ENCODE results near the gene HES2. TPM values are rescaled to one million over a fixed set of nuclear protein-coding genes. Genes with fewer than 3 reads are reported as not detected.

The HES2 gene
- total RNA-seq, 1 donor from 2014 or later, result not detected

DNA sequence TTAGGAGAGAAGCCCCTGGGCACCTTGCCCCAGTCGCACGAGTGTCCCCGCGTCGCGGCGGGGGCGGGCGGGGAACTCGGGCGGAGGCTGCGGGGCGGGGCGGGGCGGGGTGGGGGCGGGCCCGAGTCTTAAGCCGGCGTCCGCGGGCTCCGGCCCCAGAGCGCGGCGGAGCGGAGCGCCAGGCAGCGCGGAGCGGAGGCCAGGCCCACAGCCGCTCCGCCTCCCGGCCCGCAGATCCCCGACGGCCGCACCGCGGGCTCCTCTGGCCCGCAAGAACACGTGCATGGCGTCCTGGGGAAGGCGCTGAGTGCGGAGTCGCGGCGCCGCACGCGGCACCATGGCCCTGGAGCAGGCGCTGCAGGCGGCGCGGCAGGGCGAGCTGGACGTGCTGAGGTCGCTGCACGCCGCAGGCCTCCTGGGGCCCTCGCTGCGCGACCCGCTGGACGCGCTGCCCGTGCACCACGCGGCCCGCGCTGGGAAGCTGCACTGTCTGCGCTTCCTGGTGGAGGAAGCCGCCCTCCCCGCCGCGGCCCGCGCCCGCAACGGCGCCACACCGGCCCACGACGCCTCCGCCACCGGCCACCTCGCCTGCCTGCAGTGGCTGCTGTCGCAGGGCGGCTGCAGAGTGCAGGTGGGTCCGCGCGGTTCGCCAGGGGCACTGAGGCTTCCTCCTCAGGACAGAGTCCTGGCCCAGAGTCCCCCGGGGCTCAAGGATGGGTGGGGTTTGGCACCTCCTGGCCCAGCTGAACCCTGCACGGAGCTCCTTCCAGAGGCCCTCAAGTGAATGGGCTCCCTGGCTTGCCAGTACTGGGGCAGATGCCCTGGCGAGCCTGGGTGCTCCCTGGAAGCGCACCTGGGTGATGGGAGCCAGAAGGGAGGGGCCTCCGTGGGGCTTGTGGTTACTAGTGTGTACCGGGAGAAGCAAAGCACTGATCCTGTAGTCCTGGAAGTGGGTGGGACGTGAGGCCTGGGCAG, 5.2 kb upstream of the HES2 start, which contains the start of gene ESPN:
Gene ESPN, plus strand, starts transcription at position 158 of the 975 bp plus-strand sequence. Its CDS starts 180 bp downstream, at position 338.
- Mint-ChIP-seq H3K4me3 (peak within 1 kb of the TSS; percentile 55), H3K4me1 (peaks cover 15% of the 10 kb centered on the region), H3K27ac (no peak within 1 kb of the TSS), H3K27me3 (peaks cover 49% of the 10 kb centered on the region), H3K36me3 (ENCODE audit: low read depth) (no peaks in the 10 kb centered on the region), H3K9me3 (no peaks in the 10 kb centered on the region)
- ChIA-PET CTCF (no interaction called here), POLR2A (no interaction called here)
- intact Hi-C loops (cut with micrococcal nuclease), result no loop called here
- DNase-seq, result no peak
- peak; percentile 61 for ATAC-seq (ENCODE audit: low read depth)
- TF ChIP-seq, protein P1, sequence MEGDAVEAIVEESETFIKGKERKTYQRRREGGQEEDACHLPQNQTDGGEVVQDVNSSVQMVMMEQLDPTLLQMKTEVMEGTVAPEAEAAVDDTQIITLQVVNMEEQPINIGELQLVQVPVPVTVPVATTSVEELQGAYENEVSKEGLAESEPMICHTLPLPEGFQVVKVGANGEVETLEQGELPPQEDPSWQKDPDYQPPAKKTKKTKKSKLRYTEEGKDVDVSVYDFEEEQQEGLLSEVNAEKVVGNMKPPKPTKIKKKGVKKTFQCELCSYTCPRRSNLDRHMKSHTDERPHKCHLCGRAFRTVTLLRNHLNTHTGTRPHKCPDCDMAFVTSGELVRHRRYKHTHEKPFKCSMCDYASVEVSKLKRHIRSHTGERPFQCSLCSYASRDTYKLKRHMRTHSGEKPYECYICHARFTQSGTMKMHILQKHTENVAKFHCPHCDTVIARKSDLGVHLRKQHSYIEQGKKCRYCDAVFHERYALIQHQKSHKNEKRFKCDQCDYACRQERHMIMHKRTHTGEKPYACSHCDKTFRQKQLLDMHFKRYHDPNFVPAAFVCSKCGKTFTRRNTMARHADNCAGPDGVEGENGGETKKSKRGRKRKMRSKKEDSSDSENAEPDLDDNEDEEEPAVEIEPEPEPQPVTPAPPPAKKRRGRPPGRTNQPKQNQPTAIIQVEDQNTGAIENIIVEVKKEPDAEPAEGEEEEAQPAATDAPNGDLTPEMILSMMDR (IDR thresholded peaks at IDR 0.05), result no peak

DNA sequence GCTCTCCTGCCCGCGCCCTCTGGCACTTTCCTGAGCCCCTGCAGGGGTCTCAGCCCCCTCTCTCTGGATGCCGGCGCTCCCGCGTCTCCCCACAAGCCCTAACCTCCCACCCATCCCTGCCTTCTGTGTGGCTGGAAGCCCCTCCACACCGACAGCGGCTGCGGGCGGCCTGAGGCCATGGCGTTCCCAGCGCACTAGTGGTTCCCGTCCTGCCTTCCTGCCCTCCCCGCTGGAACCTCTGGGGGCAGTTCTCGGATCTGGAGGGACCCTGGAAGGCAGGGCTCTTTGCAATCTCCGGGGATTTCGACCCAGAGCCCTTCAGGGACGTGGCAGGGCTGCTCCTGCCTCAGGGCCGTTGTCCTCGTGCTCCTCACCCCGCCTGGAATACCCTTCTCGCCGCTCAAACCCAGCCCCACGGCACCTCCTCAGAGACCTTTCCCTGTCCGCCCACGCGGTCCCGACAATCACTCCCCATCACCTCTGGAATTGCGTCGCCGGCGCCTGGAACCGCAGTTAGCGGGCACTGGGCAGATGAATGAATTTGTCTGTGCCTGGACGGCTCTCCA, 4.4 kb upstream of the HES2 start:
- Mint-ChIP-seq H3K4me3 (peak overlapping the region; percentile 55), H3K9me3 (no peaks in the 10 kb centered on the region), H3K4me1 (peaks cover 15% of the 10 kb centered on the region), H3K36me3 (ENCODE audit: low read depth) (no peaks in the 10 kb centered on the region), H3K27me3 (peaks cover 47% of the 10 kb centered on the region), H3K27ac (no peak overlapping the region)
- no peak for DNase-seq
- TF ChIP-seq, protein P1 (IDR thresholded peaks at IDR 0.05), result no peak
- ATAC-seq (ENCODE audit: low read depth), result no peak
- CTCF ChIA-PET, result interaction anchor here (1.0 to 3.0 kb wide), 3 partner anchors 10 to 17 kb away, joined by 3 to 26 read pairs (median 9); no protein-coding TSS in a partner anchor
- intact Hi-C loops (cut with micrococcal nuclease), result loop anchor here (1.0 kb wide), 1 partner anchor 14 kb away; no protein-coding TSS in a partner anchor
- POLR2A ChIA-PET, result no interaction called here

DNA sequence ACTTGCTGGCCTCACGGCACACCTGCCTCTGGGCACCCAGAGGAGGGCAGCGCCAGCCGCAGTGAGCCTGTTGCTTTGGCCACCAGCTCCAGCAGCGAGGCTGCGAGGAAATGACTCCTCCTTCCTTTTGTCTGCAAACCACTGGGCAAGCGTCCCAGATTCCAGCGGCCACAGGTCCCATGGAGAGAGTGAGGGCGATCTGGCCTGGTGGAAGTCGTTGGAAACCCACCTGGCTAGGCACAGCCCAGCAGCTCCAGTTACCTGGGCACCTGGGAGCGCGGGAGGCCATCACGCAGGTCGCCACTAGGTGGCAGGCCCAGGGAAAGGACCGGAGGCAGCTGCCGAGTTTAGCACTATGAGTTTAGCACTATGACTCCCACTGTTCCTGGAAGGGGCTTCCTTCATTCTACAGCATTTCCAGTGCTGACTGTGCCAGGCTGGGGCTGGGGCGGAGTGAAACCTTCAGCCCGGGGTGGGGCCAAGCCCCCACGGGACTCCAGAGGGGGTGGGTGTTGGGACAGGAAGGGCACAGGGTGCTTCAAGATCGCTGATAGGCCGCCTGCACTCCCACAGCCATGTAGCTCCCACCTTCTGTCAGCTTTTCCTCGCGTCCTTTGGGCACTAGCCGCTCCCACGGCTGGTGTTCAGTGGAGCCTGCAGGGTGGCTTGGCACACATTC, 3.7 kb upstream of the HES2 start:
- intact Hi-C loops (cut with micrococcal nuclease), result loop anchor here (1.0 kb wide), 1 partner anchor 15 kb away; no protein-coding TSS in a partner anchor
- DNase-seq (peak; percentile 55), ATAC-seq (ENCODE audit: low read depth) (peak; percentile 77)
- Mint-ChIP-seq H3K27me3 (peaks cover 50% of the 10 kb centered on the region), H3K27ac (no peak overlapping the region), H3K4me3 (peak overlapping the region; percentile 55), H3K36me3 (ENCODE audit: low read depth) (no peaks in the 10 kb centered on the region), H3K9me3 (no peaks in the 10 kb centered on the region), H3K4me1 (peaks cover 15% of the 10 kb centered on the region)
- ChIA-PET POLR2A (no interaction called here), CTCF (interaction anchor here (0.5 to 3.0 kb wide), 10 partner anchors 8 to 1526 kb away, joined by 3 to 26 read pairs (median 4); no protein-coding TSS in a partner anchor)
- TF ChIP-seq, protein P1 (IDR thresholded peaks at IDR 0.05), result peak; percentile 46

DNA sequence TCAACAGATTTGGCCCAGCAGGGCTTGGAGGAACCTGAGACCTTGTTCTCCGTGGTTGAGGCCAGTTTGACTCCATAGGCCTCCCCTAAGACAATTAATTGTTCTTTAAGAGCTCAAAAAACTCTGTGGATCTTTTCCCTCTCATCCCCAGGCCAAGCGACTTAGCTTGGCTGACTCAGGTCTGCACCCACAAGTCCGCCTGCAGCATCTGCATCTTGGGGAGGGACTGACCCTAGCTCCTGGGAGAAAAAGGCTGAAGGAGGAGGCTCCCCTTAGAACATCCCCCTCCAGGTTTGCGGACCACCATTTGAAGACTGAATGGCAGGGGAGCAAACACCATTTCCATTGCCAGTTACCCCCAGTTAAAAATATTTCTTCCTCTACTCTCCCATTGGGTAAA, 1.5 kb upstream of the HES2 start:
- DNase-seq (no peak), ATAC-seq (ENCODE audit: low read depth) (no peak)
- peaks cover 52% of the 10 kb centered on the region for H3K27me3 Mint-ChIP-seq
- CTCF ChIA-PET, result interaction anchor here (1.2 to 3.0 kb wide), 3 partner anchors 8 to 179 kb away, joined by 3 to 26 read pairs (median 3); no protein-coding TSS in a partner anchor
- no peak overlapping the region for H3K27ac Mint-ChIP-seq
- intact Hi-C loops (cut with micrococcal nuclease), result no loop called here
- peaks cover 15% of the 10 kb centered on the region for H3K4me1 Mint-ChIP-seq
- no peaks in the 10 kb centered on the region for H3K36me3 Mint-ChIP-seq (ENCODE audit: low read depth)
- TF ChIP-seq, protein P1 (IDR thresholded peaks at IDR 0.05), result no peak
- POLR2A ChIA-PET, result no interaction called here
- no peak overlapping the region for H3K4me3 Mint-ChIP-seq
- no peaks in the 10 kb centered on the region for H3K9me3 Mint-ChIP-seq

All from activated B cell treated with CpG ODN at 0.5 μM for 24 hours (primary cell).